Globus pallidus (tissue), 1 donor: ENCODE measurements around the gene ADAMTS4.

ENCODE experiments used
- DNase-seq: peaks from one replicate; pipeline ENCODE4 v3.0.0-alpha.2; 2015; ENCODE audit warnings: low spot score

Gene ADAMTS4

GRCh38 chr1:161220002-161220401 lies 21.1 kb upstream of the ADAMTS4 start:
- no peak for DNase-seq

- DNase-seq: no peak
Observed at GRCh38 chr1:161219078-161219892, 20.4 kb upstream of the ADAMTS4 start.

DNA sequence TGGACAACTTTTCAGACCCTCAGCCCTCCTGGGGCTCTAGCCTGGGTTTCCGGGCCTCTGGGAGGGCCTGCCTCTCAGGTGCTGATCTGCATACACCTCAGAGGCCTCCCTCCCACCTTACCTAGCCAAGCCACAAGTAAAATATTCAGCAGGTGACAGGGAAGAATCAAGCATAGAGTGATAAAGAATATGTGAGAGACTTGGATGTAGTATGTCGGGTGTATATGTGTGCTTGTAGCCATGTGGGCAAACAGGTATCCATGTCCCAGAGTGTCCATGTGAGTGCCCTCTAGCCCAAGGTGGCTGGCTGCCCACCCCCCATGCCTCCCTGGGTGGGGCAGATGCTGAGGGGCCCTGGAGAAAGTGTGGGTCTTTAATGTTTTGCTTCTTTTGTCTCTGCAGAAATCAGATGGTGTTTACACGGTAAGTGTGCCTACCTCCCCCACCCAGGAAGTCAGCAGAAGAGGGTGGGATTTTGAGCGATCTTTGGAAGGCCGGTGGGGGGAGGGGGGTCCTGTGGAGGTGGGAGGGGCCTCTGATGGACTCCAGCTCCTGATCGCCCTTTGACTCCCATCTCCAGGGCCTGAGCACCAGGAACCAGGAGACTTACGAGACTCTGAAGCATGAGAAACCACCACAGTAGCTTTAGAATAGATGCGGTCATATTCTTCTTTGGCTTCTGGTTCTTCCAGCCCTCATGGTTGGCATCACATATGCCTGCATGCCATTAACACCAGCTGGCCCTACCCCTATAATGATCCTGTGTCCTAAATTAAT lies 19.6 kb upstream of the ADAMTS4 start:
- DNase-seq: no peak

GRCh38 chr1:161217831-161218230 lies 19.0 kb upstream of the ADAMTS4 start:
- DNase-seq: no peak

DNA sequence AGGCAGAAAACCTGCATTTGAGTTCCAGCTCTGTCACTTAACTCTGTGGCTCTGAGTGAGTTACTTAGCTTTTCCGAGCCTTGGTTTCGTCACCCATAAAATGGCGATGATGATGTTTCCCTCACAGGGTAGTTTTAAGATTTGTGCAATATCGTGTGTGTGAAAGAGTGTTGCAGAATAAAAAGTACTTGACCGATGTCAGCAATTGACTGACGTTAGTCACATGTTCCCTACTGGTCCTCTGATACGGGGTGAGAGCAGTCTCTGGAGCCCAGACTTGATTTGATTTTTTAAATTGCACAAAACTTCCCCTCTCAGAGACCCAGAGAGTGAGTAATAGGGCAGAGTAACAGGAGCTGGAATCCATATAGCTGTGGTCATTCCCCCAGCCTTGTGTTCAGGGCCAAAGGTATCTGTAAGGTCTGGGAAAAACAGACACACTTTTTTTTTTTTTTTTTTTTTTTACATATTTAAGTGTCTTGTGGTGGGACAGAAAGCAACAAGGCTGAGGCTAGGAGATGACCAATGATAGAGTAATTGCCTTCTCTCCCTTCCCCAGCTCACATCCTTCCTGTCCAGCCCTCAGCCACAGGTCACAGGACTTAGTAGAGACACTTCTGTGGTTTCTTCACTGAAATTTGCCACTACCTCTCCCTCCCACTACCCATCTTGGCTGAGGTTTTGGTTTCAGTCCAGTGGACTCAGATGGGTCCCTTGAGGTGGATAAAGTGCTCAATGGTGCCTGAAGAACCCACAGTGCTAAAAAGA lies 18.3 kb upstream of the ADAMTS4 start:
- no peak for DNase-seq

GRCh38 chr1:161215076-161215475 lies 16.2 kb upstream of the ADAMTS4 start, which contains the start of gene FCER1G:
FCER1G (plus strand) TSS chr1:161215295; CDS start chr1:161215322, 27 bp downstream.
- DNase-seq: no peak

- peak; percentile 23 for DNase-seq
Observed at GRCh38 chr1:161214369-161214768, 15.5 kb upstream of the ADAMTS4 start.

GRCh38 chr1:161209790-161210409 lies 11.0 kb upstream of the ADAMTS4 start:
- peak; percentile 72 for DNase-seq

GRCh38 chr1:161207173-161207572 lies 8.3 kb upstream of the ADAMTS4 start:
- DNase-seq: no peak

- DNase-seq: no peak
Observed at GRCh38 chr1:161206411-161207140, 7.7 kb upstream of the ADAMTS4 start.

DNA sequence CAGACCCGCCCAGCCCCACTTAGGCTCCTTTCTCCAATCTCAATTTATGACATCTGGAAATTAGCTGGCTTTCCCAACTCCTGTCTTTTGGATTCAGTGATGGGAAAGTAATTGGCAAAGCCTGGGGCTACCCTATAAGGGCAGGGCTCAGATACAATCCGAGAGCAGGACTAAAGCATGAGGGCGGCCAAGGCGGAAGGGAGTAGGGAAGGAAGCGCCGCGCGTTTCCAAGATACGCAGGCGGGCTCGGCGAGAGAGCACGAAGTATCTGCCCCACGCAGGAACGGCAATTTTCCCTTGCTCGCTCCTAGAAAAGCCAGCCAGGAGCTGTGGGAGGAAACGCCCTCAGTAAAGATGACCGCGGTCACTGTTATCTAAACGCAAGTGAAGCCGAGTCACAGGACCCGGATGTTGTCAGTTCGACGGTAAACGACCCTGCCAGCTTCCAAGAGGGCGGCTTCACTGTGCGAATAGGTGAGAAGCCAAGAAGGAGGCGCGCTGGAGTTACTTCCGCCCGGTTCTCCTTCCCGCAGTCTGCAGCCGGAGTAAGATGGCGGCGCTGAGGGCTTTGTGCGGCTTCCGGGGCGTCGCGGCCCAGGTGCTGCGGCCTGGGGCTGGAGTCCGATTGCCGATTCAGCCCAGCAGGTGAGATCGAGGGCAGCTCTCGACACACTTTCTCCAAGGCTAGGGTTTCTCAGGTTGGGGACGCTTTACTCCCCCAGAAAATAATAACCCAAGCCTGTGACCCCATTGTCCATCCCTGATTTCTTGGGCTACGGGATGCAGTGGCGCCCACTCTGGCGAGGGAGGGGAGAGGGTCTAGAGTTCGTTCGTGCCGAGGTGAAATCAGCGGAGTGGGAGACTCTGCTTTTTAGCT lies 3.2 kb upstream of the ADAMTS4 start, which contains the start of gene NDUFS2:
Gene NDUFS2 (plus strand): TSS at position 532 of the 877 bp plus-strand sequence. CDS start 19 bp downstream, at position 551.
- peak; percentile 99 for DNase-seq

- DNase-seq: peak; percentile 74
Observed at GRCh38 chr1:161200992-161201835, 2.4 kb upstream of the ADAMTS4 start.

DNA sequence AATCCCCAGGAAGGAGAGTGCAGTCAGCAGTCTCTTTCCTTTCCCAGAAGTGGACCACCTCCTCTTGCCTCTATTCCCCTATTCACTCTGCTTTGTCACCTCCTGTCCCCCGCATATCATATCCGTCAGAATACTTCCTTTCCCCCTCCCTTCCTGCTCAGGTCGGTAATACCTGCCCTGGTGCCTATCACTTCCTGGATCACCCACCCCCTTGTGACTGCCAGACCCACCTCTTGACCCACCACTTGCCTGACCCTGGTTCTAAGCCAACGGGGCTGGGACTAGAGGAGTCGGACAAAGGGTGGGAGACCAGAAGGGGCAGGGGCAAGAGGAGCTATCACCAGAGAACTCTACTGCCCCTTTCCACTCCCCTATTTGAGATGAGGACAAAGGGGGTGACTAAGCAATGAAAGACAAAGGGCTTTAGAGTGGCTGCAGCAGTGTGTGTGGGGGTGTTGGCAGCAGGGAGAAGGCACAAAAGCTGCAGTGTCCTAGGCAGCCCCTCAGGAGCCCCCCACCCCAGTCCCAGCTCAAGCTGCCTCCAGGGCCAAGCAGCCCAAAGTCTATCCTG lies 1.7 kb upstream of the ADAMTS4 start:
- peak; percentile 96 for DNase-seq

GRCh38 chr1:161199506-161200139 lies 769 bp upstream of the ADAMTS4 start:
- DNase-seq: no peak

GRCh38 chr1:161198194-161198896 lies 509 bp downstream of the ADAMTS4 start:
- DNase-seq: no peak

DNA sequence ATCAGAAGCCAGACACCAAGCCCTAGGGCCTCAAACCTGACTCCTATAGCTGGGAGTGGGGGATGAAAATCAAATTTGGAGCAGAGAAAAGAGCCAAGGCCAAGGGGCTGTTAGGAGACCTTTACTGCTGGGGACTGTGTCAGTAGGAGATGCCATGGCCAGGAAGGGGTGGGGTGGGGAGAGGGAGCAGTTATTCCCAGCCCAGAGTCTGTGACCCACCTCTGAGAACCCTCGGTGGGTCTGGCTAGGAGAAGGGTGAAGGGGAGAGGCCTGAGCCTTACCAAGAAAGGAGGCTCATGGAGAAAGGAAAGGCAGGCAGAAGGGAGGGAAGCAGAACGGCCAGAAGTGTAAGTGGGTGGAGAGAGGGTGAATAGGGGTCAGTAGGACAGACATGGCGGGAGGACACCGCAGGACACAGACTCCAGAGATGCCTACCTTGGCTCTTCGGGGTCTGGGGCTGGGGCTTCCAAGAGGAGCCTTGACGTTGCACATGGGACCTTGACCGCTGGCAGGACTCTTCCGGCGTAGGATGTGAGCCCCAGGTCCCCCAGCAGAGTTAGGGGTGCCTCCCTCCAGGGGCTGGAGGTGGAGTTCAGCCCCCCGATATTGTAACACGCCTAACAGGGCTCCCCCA lies 1.2 kb downstream of the ADAMTS4 start:
- no peak for DNase-seq
